RWPE1 (cell line): Measurements from ENCODE around the gene CACYBP.

Source experiments
- CTCF ChIA-PET: fragments of 350-600 bp; sonication (Branson Sonifier 250); formaldehyde crosslinking; extraction: SDS; loops from one replicate; lab custom pipeline; 2021; lab: Yijun Ruan, JAX
- POLR2A ChIA-PET: fragments of 400-600 bp; formaldehyde crosslinking; extraction: SDS; loops from one replicate; lab custom pipeline; 2020; ENCODE audit warnings: antibody characterized with exemption; ENCODE audit not compliant: low non-redundant PET; lab: Yijun Ruan, JAX
- DNase-seq: peaks from one replicate; pipeline ENCODE4 v3.0.0; 2012; ENCODE audit warnings: low spot score
- H3K27ac ChIP-seq: fragments of 450-650 bp; 2 replicates; pipeline ENCODE4 v1.5.1; 2017
- TF ChIP-seq, protein P1 (sequence below): fragments of 450-650 bp; conservative IDR thresholded peaks from 2 replicates; pipeline ENCODE4 v1.5.1; 2017; ENCODE audit warnings: low read depth, mild to moderate bottlenecking

The CACYBP gene

DNA sequence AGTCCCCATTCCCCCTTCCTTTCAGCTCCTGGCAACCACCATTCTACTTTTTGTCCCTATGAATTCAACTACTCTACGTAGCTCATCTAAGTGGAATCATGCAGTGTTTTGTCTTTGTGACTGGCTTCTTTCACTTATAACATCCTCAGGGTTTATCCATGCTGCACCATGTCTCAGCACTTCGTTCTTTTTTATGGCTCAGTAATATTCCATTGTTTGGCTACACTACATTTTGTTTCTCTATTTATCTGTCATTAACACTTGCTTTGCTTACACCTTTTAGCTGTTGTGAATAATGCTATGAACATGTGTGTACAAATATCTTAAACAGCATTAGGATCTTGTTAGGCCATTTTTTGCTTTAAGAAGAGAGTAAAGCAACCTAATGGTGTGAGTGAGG is 25.0 kb downstream of the CACYBP start:
- ChIA-PET POLR2A (no interaction called here), CTCF (interaction anchor here (1.2 kb wide), 1 partner anchor 121 kb away, joined by 4 read pairs; no protein-coding TSS in a partner anchor)
- H3K27ac ChIP-seq, result no peak overlapping the region
- TF ChIP-seq, protein P1, sequence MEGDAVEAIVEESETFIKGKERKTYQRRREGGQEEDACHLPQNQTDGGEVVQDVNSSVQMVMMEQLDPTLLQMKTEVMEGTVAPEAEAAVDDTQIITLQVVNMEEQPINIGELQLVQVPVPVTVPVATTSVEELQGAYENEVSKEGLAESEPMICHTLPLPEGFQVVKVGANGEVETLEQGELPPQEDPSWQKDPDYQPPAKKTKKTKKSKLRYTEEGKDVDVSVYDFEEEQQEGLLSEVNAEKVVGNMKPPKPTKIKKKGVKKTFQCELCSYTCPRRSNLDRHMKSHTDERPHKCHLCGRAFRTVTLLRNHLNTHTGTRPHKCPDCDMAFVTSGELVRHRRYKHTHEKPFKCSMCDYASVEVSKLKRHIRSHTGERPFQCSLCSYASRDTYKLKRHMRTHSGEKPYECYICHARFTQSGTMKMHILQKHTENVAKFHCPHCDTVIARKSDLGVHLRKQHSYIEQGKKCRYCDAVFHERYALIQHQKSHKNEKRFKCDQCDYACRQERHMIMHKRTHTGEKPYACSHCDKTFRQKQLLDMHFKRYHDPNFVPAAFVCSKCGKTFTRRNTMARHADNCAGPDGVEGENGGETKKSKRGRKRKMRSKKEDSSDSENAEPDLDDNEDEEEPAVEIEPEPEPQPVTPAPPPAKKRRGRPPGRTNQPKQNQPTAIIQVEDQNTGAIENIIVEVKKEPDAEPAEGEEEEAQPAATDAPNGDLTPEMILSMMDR, result no peak
- DNase-seq, result no peak

GRCh38 chr1:175033953-175034352 is 34.2 kb downstream of the CACYBP start:
- TF ChIP-seq, protein P1, result no peak
- H3K27ac ChIP-seq, result no peak overlapping the region
- DNase-seq, result no peak
- ChIA-PET POLR2A (no interaction called here), CTCF (interaction anchor here (0.6 kb wide), 1 partner anchor 13 kb away, joined by 3 read pairs; no protein-coding TSS in a partner anchor)

GRCh38 chr1:175034775-175035174 is 35.0 kb downstream of the CACYBP start:
- POLR2A ChIA-PET, result no interaction called here
- CTCF ChIA-PET, result interaction anchor here (0.7 kb wide), 1 partner anchor 91 kb away, joined by 6 read pairs; no protein-coding TSS in a partner anchor
- peak; percentile 8 for DNase-seq
- H3K27ac ChIP-seq, result no peak overlapping the region
- TF ChIP-seq, protein P1, result no peak

GRCh38 chr1:175035865-175036264 is 36.1 kb downstream of the CACYBP start:
- CTCF ChIA-PET, result no interaction called here
- POLR2A ChIA-PET, result no interaction called here
- no peak overlapping the region for H3K27ac ChIP-seq
- no peak for DNase-seq
- TF ChIP-seq, protein P1, result no peak

- DNase-seq, result no peak
- no peak overlapping the region for H3K27ac ChIP-seq
- ChIA-PET CTCF (no interaction called here), POLR2A (no interaction called here)
- TF ChIP-seq, protein P1, result no peak
Observed at GRCh38 chr1:175036476-175036875, 36.7 kb downstream of the CACYBP start.

DNA sequence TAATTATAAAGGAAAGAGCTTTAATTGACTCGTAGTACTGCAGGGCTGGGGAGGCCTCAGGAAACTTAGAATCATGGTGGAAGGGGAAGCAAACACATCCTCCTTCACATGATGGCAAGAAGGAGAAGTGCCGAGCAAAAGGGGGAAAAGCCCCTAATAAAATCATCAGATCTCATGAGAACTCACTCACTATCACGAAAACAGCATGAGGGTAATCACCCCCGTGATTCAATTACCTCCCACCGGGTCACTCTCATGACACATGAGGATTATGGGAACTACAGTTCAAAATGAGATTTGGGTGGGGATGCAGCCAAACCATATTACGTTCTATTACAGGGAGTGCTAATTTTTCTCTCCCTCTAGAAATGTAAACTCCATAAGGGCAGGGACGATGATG is 37.7 kb downstream of the CACYBP start:
- POLR2A ChIA-PET, result interaction anchor here (0.6 kb wide), 1 partner anchor 1339 kb away, joined by 4 read pairs; no protein-coding TSS in a partner anchor
- CTCF ChIA-PET, result no interaction called here
- H3K27ac ChIP-seq, result no peak overlapping the region
- TF ChIP-seq, protein P1, result no peak
- DNase-seq, result no peak
